A673 (cell line): ENCODE results near the gene EFCAB11.

Experiments
- EZH2 ChIP-seq: fragments of 200-600 bp; sonication (generic); IDR thresholded peaks from 2 replicates; pipeline ENCODE4 v1.6.1; 2017; ENCODE audit warnings: borderline replicate concordance, low read depth, mild to moderate bottlenecking, mixed read lengths, antibody characterized with exemption, low read length; ENCODE audit not compliant: poor library complexity, severe bottlenecking
- TF ChIP-seq, protein P1 (sequence below): fragments of 300-800, 200-600 bp; sonication (generic); conservative IDR thresholded peaks from 2 replicates; pipeline ENCODE4 v1.5.1; 2017; ENCODE audit warnings: low read depth, mild to moderate bottlenecking, antibody characterized with exemption, low read length, moderate library complexity, mixed read lengths

DNA sequence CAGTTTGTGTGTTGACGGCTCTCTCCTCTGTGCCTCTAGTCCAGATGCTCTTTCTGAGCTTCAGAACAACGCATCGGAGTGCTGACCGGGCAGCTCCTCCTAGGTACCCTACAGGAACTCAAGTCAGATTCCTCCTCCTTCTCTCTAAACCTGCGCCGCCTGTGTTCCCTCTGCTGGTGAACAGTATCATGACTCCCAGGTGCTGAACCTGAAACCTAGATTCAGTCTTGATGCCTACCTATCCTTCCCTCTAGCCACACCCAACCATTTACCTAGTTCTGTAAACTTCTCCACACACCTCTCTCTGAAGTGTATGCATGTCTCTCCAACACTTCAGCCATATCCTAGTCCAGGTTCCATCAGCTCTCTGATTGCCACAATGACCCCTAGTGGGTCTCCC, 112.7 kb downstream of the EFCAB11 start:
- no peak for TF ChIP-seq EZH2
- TF ChIP-seq, protein P1, sequence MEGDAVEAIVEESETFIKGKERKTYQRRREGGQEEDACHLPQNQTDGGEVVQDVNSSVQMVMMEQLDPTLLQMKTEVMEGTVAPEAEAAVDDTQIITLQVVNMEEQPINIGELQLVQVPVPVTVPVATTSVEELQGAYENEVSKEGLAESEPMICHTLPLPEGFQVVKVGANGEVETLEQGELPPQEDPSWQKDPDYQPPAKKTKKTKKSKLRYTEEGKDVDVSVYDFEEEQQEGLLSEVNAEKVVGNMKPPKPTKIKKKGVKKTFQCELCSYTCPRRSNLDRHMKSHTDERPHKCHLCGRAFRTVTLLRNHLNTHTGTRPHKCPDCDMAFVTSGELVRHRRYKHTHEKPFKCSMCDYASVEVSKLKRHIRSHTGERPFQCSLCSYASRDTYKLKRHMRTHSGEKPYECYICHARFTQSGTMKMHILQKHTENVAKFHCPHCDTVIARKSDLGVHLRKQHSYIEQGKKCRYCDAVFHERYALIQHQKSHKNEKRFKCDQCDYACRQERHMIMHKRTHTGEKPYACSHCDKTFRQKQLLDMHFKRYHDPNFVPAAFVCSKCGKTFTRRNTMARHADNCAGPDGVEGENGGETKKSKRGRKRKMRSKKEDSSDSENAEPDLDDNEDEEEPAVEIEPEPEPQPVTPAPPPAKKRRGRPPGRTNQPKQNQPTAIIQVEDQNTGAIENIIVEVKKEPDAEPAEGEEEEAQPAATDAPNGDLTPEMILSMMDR: no peak
